Panc1 (cell line): ENCODE results near the gene DCHS2. TPM values are rescaled to one million over a fixed set of nuclear protein-coding genes. Genes with fewer than 3 reads are reported as not detected.

Experiments
- ATAC-seq: fragments of 200-7000 bp; cut with Tn5 transposase; 2 replicates; pipeline ENCODE4 v1.9.1; 2020; ENCODE audit warnings: mild to moderate bottlenecking, moderate library complexity
- BruUV-seq: library from RNA; stranded (reverse); fragments of 400-500 nt; replicated peaks from 2 replicates; lab custom pipeline; 2021; lab: Mats Ljungman, UMichigan
- CTCF ChIA-PET: fragments of 300-600 bp; sonication (Branson Sonifier 250); formaldehyde crosslinking; loops from one replicate; lab custom pipeline; 2022; ENCODE audit warnings: antibody characterized with exemption; lab: Charles Lee
- POLR2A ChIA-PET: fragments of 300-600 bp; sonication (Branson Sonifier 250); formaldehyde crosslinking; loops from one replicate; lab custom pipeline; 2022; ENCODE audit warnings: antibody characterized with exemption; lab: Charles Lee
- DNase-seq: peaks from one replicate; pipeline ENCODE4 v3.0.0-alpha.2; 2010; ENCODE audit warnings: low read depth, low spot score
- H3K27ac ChIP-seq: 2 replicates; pipeline ENCODE4 v1.5.1; 2011; ENCODE audit warnings: mild to moderate bottlenecking, low read length, inconsistent platforms
- H3K27me3 ChIP-seq: fragments of 200-500 bp; sonication (Bioruptor generic); 2 replicates; pipeline ENCODE4 v1.6.0; 2014; ENCODE audit warnings: low read length, inconsistent platforms; ENCODE audit not compliant: control insufficient read depth, insufficient read depth
- H3K36me3 ChIP-seq: fragments of 200-500 bp; sonication (Bioruptor generic); 2 replicates; pipeline ENCODE4 v1.5.1; 2014; ENCODE audit warnings: inconsistent platforms, mild to moderate bottlenecking, low read length, moderate library complexity; ENCODE audit not compliant: control insufficient read depth, insufficient read depth
- H3K4me1 ChIP-seq: 2 replicates; pipeline ENCODE4 v1.5.1; 2011; ENCODE audit warnings: inconsistent platforms, mild to moderate bottlenecking, low read length, moderate library complexity; ENCODE audit not compliant: control insufficient read depth, insufficient read depth
- H3K4me3 ChIP-seq, 2 experiments: 2 replicates each; pipeline ENCODE4 v1.5.1; 2011 to 2012; ENCODE audit warnings: low read depth in 2 of 2, low read length in 2 of 2, mild to moderate bottlenecking in 2 of 2, inconsistent platforms in 1 of 2, moderate library complexity in 1 of 2
- H3K9me3 ChIP-seq: fragments of 200-500 bp; sonication (Bioruptor generic); 2 replicates; pipeline ENCODE4 v1.5.1; 2014; ENCODE audit warnings: low read depth, mild to moderate bottlenecking, inconsistent platforms, low read length, moderate library complexity; ENCODE audit not compliant: control insufficient read depth, insufficient read depth
- POLR2AphosphoS5 ChIP-seq: IDR thresholded peaks from 2 replicates; pipeline ENCODE4 v1.6.1; 2012; ENCODE audit warnings: mild to moderate bottlenecking, low read depth, low read length, moderate library complexity
- SIN3A ChIP-seq: IDR thresholded peaks from 2 replicates; pipeline ENCODE4 v1.6.1; 2012; ENCODE audit warnings: low read depth, mild to moderate bottlenecking, low read length, moderate library complexity, borderline replicate concordance; ENCODE audit not compliant: insufficient read depth
- TCF7L2 ChIP-seq: IDR thresholded peaks from 2 replicates; pipeline ENCODE4 v1.6.1; 2011; ENCODE audit warnings: mild to moderate bottlenecking, low read depth, low read length, inconsistent platforms
- in situ Hi-C: cut with HindIII; loops from 2 replicates; pipeline ENCODE4 v1.10.0; 2016; ENCODE audit warnings: low sequenced_read_pairs, low pct_unique_long_range_greater_than_20kb
- intact Hi-C: fragments of 100-400 bp; cut with micrococcal nuclease; formaldehyde crosslinking; loops from one replicate; pipeline ENCODE4 v1.10.0; 2022; ENCODE audit not compliant: unreplicated experiment
- total RNA-seq: library from RNA; stranded (reverse); gene quantifications from one replicate; pipeline ENCODE4 v1.2.1, GENCODE V29; 2021; ENCODE audit not compliant: unreplicated experiment
- TF ChIP-seq, protein P1 (sequence below): fragments of 450-650 bp; IDR thresholded peaks from 2 replicates; pipeline ENCODE4 v1.5.1; 2017; ENCODE audit warnings: mild to moderate bottlenecking
- TF ChIP-seq, protein P2 (sequence below), 2 experiments: IDR thresholded peaks; 2 replicates each; pipeline ENCODE4 v1.6.1; 2011 to 2012; ENCODE audit warnings: low read depth in 2 of 2, control low read depth in 1 of 2, low read length in 1 of 2, mild to moderate bottlenecking in 1 of 2, moderate library complexity in 1 of 2; ENCODE audit not compliant: insufficient read depth in 1 of 2

DCHS2 gene
- total RNA-seq, 1 experiment from 2014 or later: not detected

DNA sequence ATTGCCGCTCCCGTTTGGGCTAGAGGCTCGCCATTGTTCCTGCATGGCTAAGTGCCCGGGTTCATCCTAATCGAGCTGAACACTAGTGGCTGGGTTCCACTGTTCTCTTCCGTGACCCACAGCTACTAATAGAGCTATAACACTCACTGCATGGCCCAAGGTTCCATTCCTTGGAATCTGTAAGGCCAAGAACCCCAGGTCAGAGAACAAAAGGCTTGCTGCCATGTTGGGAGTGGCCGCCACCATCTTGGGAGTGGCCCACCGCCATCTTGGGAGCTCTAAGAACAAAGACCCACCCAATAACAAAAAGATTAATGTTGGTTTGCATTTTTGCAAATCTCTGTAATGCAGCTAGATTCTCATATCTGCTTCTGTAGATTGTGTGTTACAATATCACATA lies 299.0 kb downstream of the DCHS2 start:
- no peaks in the 10 kb centered on the region for H3K4me1 ChIP-seq
- ChIA-PET POLR2A (no interaction called here), CTCF (no interaction called here)
- no peaks in the 10 kb centered on the region for H3K9me3 ChIP-seq
- no peak overlapping the region for H3K27ac ChIP-seq
- no peak for DNase-seq
- no peaks in the 10 kb centered on the region for H3K36me3 ChIP-seq
- intact Hi-C loops: no loop called here
- TF ChIP-seq POLR2AphosphoS5: no peak
- no peak for TF ChIP-seq SIN3A
- TF ChIP-seq, protein P1, sequence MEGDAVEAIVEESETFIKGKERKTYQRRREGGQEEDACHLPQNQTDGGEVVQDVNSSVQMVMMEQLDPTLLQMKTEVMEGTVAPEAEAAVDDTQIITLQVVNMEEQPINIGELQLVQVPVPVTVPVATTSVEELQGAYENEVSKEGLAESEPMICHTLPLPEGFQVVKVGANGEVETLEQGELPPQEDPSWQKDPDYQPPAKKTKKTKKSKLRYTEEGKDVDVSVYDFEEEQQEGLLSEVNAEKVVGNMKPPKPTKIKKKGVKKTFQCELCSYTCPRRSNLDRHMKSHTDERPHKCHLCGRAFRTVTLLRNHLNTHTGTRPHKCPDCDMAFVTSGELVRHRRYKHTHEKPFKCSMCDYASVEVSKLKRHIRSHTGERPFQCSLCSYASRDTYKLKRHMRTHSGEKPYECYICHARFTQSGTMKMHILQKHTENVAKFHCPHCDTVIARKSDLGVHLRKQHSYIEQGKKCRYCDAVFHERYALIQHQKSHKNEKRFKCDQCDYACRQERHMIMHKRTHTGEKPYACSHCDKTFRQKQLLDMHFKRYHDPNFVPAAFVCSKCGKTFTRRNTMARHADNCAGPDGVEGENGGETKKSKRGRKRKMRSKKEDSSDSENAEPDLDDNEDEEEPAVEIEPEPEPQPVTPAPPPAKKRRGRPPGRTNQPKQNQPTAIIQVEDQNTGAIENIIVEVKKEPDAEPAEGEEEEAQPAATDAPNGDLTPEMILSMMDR: no peak
- no peak for TF ChIP-seq TCF7L2
- TF ChIP-seq, protein P2, sequence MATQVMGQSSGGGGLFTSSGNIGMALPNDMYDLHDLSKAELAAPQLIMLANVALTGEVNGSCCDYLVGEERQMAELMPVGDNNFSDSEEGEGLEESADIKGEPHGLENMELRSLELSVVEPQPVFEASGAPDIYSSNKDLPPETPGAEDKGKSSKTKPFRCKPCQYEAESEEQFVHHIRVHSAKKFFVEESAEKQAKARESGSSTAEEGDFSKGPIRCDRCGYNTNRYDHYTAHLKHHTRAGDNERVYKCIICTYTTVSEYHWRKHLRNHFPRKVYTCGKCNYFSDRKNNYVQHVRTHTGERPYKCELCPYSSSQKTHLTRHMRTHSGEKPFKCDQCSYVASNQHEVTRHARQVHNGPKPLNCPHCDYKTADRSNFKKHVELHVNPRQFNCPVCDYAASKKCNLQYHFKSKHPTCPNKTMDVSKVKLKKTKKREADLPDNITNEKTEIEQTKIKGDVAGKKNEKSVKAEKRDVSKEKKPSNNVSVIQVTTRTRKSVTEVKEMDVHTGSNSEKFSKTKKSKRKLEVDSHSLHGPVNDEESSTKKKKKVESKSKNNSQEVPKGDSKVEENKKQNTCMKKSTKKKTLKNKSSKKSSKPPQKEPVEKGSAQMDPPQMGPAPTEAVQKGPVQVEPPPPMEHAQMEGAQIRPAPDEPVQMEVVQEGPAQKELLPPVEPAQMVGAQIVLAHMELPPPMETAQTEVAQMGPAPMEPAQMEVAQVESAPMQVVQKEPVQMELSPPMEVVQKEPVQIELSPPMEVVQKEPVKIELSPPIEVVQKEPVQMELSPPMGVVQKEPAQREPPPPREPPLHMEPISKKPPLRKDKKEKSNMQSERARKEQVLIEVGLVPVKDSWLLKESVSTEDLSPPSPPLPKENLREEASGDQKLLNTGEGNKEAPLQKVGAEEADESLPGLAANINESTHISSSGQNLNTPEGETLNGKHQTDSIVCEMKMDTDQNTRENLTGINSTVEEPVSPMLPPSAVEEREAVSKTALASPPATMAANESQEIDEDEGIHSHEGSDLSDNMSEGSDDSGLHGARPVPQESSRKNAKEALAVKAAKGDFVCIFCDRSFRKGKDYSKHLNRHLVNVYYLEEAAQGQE (IDR thresholded peaks at IDR 0.05; ENCODE audit: insufficient read depth in 1 of 2, low read depth in 2 of 2, low read length in 1 of 2): no peak
- BruUV-seq: no TSS peak
- in situ Hi-C loops: no loop called here
- H3K27me3 ChIP-seq: no peaks in the 10 kb centered on the region
- no peak for ATAC-seq
- no peak overlapping the region for H3K4me3 ChIP-seq

DNA sequence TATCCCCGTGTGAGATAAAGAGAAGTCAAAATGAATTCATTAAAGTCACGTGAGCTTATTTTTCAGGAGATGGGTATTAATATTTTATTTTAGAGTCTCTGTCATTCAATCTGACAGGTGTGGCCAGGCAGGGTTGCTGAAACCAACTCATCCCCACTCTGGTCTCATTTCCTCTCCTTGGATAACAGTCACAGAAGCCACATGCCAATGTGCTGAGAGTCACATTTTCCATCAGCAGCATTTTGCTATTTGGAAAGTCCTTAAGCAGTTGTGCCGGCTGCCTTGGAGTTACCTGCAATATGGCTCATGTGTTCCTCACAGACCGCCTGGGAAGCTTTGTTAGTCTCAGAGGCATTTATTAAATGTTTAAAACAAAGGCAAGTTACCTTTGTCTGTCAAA lies 302.3 kb downstream of the DCHS2 start:
- no peak for ATAC-seq
- TF ChIP-seq, protein P1: no peak
- no peak for TF ChIP-seq SIN3A
- TF ChIP-seq POLR2AphosphoS5: no peak
- TF ChIP-seq, protein P2 (IDR thresholded peaks at IDR 0.05; ENCODE audit: insufficient read depth in 1 of 2, low read depth in 2 of 2, low read length in 1 of 2): no peak
- Histone ChIP-seq H3K4me1 (no peaks in the 10 kb centered on the region), H3K9me3 (no peaks in the 10 kb centered on the region), H3K27ac (no peak overlapping the region), H3K36me3 (no peaks in the 10 kb centered on the region), H3K4me3 (no peak overlapping the region), H3K27me3 (no peaks in the 10 kb centered on the region)
- DNase-seq: no peak
- CTCF ChIA-PET: no interaction called here
- in situ Hi-C loops: no loop called here
- intact Hi-C loops: no loop called here
- POLR2A ChIA-PET: interaction anchor here (0.6 kb wide), 1 partner anchor 121 kb away, joined by 4 read pairs; no protein-coding TSS in a partner anchor
- no TSS peak for BruUV-seq
